Retina (tissue), 1 donor: ENCODE measurements around the gene PARP12.

Experiments used
- DNase-seq: peaks from one replicate; pipeline ENCODE4 v3.0.0-alpha.2; 2016

The PARP12 gene

DNA sequence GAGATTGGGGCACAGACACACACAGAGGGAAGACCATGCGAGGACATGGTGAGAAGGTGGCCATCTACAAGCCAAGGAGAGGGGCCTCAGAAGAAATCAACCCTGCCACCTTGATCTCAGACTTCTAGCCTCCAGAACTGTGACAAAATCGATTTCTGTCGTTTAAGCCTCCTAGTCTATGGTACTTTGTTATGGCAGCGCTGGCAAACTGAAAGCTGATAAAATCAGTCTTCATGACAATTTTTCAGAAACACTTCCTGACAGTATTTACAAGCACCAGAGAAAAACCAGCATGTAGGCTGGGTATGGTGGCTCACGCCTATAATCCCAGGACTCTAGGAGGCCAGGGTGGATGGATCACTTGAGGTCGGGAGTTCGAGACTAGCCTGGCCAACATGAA is 4.2 kb downstream of the PARP12 start:
- no peak for DNase-seq

DNA sequence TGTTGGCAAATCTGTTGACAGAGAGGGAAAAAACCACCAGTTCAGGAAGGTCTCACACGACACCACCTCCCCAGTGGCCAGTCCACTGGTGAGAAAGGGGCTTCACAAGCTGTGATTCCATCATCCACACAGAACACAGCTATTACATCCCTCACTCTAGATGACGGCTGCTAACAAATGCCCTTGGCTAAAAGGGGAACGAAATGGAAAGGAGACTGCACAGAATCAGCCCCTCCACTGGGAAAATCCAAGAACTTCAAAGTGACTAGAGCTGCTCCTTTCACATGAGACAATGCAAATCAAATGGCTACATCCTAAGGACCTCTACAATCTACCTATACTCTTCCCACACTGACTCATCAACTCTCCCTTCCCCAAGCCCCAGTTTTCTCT is 5.6 kb downstream of the PARP12 start:
- DNase-seq: no peak

DNA sequence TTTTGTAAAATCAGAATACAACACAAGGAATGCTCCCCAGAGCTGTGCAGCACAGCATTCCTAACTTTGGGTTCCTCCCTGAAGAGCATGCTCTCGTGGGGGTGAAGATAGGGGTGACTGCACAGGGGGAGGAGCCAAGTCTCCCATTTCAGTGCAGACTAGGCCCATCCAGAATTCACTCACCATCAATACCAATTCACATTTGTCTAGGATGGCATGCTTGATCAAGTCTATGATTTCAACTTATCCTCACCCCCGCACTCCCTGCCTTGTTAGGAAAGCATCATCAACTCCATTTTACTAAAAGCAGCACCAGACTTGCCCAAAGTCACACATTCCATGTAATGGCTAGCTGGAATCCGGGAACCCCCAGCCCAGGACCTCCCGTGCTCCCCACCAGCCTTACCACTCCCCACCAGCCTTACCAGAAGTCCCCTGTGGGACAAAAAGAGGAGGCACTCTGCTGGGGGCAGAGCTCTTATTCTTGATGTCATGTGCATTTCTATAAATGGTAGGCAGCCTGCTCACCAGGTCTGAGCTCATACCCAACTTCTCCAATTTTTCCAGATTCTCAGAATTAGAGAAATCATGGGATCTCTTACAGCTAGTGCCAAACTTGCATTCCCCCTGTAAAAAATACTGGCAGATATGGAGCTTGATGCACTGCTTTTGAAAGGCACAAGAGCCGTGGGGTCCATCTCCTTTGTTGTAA is 6.2 kb downstream of the PARP12 start:
- DNase-seq: no peak

DNA sequence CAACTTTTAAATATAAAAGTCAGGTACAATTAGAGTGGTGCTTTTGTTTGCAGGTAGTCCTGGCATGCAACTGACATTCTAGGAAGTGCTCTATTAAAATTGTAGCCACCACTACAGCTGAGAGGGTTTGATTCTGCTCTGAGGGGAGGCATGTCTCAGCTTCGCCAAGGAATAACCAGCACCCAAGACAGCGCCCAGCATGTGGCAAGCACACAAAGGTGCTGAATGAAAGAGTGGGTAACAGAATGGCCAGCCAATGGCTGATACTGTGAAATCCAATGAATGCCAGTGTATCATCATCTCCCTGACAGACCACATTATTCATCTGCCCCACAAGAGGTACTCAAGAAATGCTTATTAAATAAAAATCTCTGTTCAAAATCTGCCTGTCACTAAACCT is 6.9 kb downstream of the PARP12 start:
- no peak for DNase-seq

DNA sequence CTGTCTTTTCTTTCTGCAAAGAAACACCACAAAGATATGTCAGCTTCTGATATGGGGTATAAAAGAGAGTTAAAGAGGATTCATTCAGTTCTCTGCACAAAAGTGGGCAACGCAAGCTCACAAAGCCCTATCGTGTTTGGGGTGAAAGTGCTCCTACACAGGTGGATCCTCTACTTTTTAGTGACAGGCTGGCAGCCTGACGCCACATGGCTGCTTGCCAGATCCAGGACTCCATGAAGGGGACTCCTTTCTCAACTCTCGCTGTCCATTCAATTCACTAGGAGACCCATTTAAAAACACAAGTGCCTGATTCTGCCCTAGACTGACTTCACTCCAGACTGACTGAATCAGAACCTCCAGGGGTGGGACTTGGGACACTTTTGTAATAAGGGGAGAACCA is 8.0 kb downstream of the PARP12 start:
- no peak for DNase-seq

DNA sequence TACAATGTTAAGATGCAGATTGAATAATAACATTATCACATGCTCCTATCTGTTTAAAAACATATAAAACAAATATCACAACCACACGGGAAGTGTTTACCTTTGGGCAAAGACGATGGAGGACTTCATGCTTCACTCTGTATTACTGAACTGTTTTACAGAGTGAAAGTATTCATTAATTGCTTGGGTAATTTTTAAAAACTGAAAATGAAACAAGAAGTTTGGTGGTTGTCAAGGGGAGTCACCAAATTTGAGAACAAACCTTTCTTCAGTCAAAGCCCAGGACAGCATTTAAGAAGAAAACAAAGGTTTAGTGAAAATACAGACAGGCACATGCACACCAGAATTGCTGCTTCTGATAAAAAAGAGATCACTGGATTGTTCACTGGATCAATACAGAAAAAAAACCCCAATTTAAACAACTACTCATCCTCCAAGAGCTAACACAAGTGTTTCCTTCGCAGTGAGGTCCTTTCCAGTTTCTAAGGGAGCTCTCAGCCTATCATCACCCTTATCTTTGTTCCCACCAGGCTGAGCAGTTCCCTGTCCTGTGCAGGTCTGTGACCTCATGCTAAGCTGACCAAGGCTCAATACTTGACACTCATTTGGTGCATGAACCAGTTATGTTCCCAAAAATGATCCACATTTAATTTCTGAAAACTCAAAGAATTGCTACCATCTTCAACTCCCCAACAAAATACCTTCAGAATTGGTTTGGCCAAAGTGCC is 8.8 kb downstream of the PARP12 start:
- no peak for DNase-seq

DNA sequence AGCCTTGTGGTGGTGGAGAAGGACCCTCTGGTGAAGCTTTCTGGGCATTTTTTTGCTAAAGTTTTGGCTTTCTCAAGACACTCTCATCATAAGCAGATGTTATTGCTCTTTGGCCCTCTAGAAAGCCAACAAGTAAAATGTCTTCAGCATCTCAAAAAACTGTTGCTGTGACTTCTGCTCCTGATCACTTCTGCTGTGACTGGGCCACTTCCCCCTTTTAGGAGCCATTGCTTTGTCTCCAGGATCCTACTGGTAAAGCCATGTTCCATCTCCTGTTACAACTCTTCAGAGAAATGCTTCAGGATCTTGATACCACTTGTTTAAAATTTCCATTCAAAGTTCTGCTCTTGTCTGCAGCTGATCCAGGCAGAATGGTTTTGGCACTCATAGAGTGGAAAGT is 10.9 kb downstream of the PARP12 start:
- no peak for DNase-seq

DNA sequence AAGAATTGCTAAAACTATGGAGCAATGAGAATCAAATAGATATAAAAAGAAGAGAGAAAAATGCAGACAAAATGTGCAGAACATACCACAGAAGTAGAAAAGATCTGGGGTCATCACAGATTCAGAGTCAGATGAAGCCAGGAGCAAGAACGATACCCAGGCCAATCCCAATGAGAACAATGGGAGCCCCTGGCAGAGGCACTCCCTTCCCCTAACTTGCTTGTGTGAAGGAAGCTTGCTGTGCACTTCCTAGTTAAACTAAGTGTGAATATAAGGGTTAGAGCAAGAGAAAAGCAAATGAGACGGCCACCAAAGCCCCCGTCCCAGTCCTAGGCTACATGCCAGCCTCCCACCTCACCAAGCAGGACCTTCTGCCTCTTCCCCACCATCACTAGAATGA is 12.7 kb downstream of the PARP12 start:
- no peak for DNase-seq

DNA sequence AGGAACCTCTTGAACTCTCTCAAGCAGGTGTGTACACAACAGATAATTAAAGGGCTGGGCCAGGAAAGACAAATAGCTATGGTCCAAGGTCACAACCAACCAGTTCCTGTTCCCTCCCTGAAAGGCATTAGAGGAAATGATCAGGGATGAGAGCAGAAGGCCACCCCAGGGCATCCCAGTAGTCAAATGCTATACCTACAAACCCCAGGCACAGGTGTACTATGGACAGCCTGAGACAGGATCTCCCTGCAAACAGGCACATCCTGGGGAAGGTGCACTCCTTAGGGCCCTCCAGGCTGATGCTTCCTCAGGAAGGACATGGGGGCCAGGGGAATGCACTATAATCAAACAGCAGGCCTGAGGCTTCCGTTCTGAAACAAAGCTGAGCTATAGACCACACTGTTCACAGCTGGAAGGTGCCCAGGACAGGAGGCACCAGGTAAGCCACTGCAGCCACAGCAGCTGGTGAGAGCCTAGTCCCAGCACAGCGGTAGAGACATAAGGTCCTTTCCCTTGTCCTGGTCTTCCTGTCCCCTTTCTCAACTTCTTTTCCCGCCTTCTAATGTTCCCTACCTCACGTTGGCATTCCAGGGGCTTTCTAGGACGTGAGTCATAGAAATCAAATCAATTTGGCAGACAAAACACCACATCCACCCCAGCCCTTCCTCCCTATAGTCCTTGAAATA is 13.3 kb downstream of the PARP12 start:
- no peak for DNase-seq

DNA sequence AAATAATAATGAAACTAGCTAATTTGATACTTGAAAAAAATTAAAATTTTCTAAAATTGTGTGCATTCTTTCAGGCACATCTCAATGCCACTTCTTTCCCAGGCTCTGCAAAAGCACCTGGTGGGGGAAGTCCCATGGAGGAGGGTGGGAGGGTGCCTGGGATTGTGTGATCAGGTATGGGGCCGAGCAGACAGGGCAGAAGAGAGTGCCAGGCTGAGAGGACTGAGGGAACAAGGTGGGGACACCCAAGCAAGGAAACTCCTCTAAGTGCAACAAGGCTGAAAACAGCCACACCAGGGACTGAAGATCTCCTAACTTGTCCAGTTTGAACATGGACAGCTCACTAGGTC is 13.8 kb downstream of the PARP12 start:
- no peak for DNase-seq

DNA sequence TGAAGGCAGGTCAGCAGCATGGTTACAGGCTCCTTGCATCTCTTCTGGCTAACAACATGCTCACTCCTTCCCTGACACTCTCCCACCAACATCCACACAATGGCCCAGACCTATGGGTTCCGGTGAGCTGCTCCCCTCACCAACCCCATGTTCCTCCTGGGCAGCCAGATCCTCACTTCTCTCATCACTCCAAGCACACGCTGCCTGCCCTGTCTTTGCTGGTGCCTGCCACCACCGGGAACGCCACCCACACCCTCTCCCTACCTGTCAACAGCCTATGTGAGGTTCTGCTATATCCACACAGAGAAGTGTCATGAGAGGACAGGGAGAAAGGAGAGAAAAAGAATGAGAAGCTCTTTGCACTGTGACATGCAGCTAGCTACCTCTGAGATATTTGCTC is 14.6 kb downstream of the PARP12 start:
- no peak for DNase-seq

DNA sequence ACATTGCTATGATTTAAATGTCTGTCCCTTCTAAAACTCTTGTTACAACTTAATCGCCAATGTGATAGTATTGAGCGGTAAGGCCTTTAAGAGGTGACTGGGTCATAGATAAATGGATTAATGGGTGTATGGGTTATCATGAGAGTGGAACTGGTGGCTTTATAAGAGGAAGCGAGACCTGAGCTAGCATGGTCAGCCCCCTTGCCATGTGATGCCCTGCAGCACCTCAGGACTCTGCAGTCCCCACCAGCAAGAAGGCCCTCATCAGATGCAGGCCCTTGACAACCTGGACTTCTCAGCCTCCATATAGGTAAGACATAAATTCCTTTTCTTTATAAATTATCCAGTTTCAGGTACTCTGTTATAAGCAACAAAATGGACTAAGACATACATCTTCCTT is 15.6 kb downstream of the PARP12 start:
- no peak for DNase-seq

DNA sequence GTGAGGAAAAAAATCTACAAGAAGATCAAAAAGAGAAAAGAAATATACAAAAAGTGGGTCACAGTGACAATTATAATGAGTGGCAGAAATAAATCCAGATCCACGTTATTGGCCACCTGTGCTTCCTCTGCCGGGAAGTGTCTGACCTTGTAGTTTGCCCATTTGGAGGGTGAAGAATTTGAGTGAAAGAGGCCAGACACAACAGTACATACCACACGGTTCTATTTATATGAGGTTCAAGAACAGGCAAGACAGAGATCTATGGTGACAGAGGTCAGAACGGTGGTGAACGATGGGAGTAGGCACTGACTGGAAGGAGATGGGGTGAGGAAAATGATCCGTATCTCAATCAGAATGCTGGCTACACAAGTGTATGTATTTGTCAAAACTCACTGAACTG is 17.1 kb downstream of the PARP12 start:
- peak; percentile 7 for DNase-seq

DNA sequence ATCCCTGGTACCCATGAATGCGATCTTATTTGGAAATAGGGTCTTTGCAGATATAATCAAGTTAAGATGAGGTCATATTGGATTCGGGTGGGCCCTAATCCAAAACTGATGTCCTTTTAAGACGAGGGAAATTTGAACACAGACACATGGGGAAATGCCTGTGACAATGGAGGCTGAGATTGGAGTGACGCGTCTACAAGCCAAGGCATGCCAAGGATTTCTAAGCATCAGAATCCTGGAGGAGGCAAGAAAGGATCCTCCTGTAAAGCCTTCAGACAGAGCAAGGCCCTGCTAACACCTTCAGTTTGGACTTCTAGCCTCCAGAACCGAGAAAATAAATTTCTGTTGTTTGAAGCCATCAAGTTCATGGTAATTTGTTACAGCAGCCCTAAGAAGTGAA is 18.5 kb downstream of the PARP12 start:
- no peak for DNase-seq

DNA sequence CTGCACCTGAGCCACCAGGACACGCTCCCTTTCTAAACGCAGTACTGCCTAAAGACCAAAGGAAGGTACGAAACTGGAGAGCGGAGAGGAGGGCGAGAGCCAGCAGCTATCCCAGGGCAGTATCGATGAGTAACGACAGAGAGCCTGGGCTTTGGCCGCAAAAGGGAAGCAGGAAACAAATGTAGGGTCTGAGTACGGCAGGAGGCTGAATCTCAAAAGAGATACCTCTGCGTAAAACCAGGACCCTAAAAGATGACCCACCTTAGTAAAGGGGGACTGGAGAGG is 20.4 kb downstream of the PARP12 start:
- no peak for DNase-seq

DNA sequence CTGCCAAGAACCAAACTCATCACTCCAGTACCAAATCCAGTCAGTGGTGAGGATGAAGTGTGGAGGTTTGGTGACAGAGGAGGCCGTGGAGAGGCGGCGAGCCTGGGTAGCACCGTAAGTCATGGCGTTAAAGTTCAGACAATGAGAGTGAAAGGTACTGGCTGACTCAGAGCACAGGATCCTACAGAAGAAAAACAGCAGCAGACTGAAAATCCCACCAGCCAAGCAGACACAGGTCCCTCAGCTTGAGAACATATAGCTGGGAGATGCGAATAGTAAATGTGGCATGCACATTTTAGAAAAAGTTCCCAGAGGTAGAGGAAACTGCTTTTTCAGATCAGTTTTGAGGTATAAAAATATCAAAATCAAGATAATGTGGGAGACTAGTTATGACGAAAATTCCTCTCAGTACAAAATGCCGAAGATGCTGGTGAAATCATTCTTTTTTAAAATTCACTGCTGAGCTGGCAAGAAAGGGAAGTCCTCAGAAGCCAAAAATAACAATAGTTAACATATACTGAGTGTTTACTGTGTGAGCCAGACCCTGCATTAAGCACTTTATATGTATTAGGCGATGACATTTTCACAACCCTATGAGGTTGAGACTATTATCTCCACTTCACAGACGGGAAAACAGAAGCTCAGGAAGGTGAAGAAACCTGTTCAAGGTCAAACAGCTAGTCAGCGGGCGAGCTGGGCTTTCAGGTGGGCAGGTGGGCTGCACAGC is 20.9 kb downstream of the PARP12 start:
- DNase-seq: no peak

DNA sequence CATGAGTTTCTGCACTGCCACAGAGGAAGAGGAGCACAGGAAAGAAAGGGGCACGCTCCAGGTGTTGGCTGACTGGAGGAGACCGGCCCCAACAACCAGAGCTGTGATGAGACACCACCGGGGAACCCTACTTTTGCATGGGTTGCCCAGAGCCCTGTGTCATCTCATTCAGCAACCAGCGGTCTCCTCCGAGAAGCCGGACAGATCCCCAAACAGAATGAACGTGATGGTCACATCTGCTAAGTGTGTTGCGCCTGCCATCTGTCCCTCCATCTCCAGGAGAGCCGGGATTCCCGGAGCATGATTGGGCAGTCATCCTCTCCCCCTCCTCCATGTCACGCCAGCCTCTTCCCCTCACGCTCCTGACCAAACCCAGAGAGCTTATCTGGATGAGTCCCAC is 22.9 kb downstream of the PARP12 start:
- no peak for DNase-seq

DNA sequence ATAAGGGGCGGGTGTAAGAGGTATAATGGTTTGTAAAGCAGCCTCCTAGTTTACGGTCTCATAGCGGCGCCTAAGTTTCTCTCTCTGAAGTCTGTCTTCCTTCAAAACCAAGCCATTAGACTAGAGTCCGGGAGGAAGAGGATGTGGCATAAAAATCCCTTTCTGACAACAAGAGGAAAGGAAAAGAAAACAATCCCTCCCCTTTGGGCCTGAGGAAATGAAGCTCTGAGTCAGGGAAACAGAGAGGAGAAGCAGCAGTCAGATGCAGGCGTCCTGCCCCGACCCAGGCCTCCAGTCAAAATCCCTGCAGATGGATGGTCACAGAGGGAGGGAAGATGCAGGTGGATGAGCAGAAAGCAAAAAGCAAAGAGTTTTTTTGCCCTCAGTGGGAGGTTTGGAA is 23.7 kb downstream of the PARP12 start:
- no peak for DNase-seq

DNA sequence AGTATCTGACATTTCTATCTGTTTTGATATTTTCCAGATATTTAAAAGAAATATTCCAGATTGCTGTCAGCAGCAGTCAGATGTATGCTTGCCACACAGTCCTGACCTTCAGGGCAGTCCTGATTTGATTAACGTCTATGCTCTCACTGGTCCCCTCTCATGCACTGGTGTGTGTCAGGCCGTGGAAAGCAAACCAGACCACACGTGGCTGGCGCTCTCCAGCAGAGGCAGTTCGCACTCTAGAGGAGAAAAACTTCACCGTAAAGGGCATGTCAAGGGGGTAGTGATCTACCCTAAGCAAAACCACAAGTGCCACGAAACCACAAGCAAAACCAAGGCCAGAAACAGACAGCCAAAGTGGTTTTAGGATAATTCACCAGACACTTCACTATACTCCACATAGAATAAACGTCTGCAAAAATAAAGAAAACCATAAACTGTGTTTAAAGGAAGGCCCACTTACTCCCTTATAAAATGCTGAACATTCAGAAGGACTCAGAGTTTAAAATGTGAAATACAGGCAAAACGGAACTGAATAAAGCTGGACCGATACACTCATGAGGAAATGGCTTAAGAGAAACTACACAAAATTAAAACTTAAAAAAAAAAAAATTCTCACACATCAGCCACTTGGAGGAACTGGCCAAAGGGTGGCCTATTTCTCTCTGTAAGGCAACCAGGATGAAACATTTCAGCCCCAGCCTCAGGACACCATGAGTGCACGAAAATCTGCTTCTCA is 26.4 kb downstream of the PARP12 start:
- DNase-seq: no peak

DNA sequence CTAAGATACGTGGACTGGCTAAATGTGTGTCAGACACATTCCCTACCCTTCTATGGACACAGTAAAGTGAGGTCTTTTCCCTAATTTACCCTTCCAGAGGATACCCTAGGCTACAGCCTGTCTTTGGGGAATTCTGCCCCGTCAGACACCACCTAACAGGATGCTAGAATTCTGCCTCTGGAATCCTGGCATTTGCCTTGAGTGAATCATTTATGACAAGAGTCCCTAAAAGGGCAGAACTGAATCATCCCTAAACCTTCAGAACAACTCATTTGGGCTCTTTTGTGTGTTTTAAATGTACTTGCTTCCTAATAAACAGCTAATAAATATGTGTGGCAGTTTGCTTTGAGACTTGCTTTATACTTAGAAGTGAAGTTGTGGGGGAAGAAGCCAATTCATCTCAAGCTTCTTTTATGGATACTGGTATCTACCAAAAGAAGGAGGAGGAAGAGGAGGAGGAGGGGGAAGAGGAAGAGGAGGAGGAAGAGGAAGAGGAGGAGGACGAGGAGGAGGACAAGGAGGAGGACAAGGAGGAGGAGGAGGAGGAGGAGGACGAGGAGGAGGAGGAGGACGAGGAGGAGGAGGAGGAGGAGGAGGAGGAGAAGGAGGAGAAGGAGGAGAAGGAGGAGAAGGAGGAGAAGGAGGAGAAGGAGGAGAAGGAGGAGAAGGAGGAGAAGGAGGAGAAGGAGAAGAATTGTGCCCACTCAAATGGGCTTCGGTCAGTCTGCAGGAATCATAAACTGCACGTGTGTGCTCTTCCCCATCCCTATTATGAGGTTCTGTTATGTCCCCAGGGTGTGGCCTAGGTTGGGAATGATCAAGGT is 27.1 kb downstream of the PARP12 start:
- no peak for DNase-seq

DNA sequence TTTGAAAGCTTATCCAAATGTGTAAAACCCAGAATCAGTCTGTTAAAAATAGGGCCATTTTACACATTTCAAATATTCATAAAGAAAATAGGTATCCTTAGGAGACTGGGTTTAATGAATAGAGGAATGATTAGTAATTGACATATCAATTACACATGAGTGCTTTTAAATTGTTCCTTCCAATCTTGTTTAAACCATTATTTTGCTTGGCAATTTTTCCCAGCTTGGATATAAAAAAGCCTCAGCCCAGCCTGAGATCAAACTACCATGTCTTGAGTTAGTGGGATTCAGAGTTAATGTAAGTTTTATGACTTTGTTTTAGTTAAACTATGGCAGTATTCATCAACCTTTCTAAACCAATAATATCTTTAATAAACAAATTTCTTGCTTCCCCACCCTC is 28.3 kb downstream of the PARP12 start:
- DNase-seq: no peak

DNA sequence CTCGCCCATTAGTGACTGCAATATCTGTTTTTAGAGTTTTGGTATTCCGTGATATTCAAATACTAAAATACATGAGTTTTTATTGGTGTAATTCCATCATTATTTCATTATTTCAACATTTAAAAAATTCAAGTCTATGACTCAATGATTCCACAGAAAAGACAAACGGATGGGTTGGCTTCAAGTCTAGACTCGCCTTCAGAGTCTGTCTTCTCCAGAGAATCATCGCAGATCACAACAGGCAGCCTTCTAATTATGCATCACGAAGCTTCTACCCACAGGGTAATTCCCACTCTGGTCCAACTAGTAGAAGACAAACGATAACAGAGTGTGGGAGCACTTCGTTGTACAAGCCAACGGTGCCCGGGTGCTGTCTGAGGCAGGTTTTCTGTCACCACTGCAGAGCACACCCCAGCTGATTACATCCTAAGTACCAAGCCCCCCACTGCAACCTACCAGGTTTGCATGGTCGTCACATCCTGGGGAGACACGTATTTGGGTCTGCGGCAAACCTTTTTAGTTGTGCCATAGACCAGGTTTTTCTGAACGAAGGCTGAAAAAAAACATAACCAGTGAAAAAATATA is 28.9 kb downstream of the PARP12 start:
- no peak for DNase-seq
